ENCODE results near the gene MYOZ2.

GRCh38 chr4:119111296-119111695 lies 24.3 kb upstream of the MYOZ2 start:
- TF ChIP-seq CTCF (IDR thresholded peaks at IDR 0.05) (no peak), EZH2 (IDR thresholded peaks at IDR 0.05) (no peak)
